Measurements from ENCODE around the gene OLR1.

The OLR1 gene

GRCh38 chr12:10165421-10165820, 6.5 kb downstream of the OLR1 start:
- H3K4me2 ChIP-seq (ENCODE audit: low read length), result no peak overlapping the region
- H3K18ac ChIP-seq (ENCODE audit: low read length), result no peak overlapping the region
- no peak overlapping the region for H4K8ac ChIP-seq (ENCODE audit: low read depth, low read length)
- H3K23ac ChIP-seq (ENCODE audit: low read length), result no peak overlapping the region
- no peaks in the 10 kb centered on the region for H3K27me3 ChIP-seq (ENCODE audit: insufficient read depth, low read length)
- no peaks in the 10 kb centered on the region for H3K9me3 ChIP-seq (ENCODE audit: insufficient read depth, low read depth, low read length)
- no peak overlapping the region for H2BK5ac ChIP-seq (ENCODE audit: low read depth, low read length, poor library complexity)
- no peak overlapping the region for H3K9ac ChIP-seq (ENCODE audit: low read length)
- H3K79me1 ChIP-seq (ENCODE audit: low read length), result peaks cover 2% of the 10 kb centered on the region
- no peak overlapping the region for H3K14ac ChIP-seq (ENCODE audit: low read length)
- peak; percentile 66 to 82 for DNase-seq
- WGBS (ENCODE audit: extremely low coverage, insufficient coverage, insufficient read length), result no CpG with 5 or more reads among the region's 1 CpG
- H2BK12ac ChIP-seq (ENCODE audit: low read length), result no peak overlapping the region
- no peak overlapping the region for H4K12ac ChIP-seq (ENCODE audit: low read depth, low read length)
- H2BK120ac ChIP-seq (ENCODE audit: insufficient read depth, low read length, poor library complexity), result no peak overlapping the region
- no peaks in the 10 kb centered on the region for H3K36me3 ChIP-seq (ENCODE audit: control insufficient read depth in 1 of 2, insufficient read depth in 2 of 2, low read length in 2 of 2)
- no peak overlapping the region for H2AFZ ChIP-seq (ENCODE audit: insufficient read depth, low read length, poor library complexity)
- H3K4me3 ChIP-seq (ENCODE audit: low read depth, low read length), result no peak overlapping the region
- no peaks in the 10 kb centered on the region for H3K79me2 ChIP-seq (ENCODE audit: control insufficient read depth, insufficient read depth, low read length, poor library complexity)
- no peak overlapping the region for H4K91ac ChIP-seq (ENCODE audit: low read depth, low read length)
- no peak overlapping the region for H3K4ac ChIP-seq (ENCODE audit: low read depth, low read length)
- peaks cover 3 to 4% of the 10 kb centered on the region in 2 experiments for H3K4me1 ChIP-seq (ENCODE audit: control insufficient read depth in 1 of 2, insufficient read depth in 2 of 2, low read length in 2 of 2)
- no peak overlapping the region for H3K27ac ChIP-seq (ENCODE audit: low read depth, low read length)
- no peak overlapping the region for H2AK5ac ChIP-seq (ENCODE audit: low read length)

- Histone ChIP-seq H3K4me2 (ENCODE audit: low read length) (no peak overlapping the region), H2AFZ (ENCODE audit: insufficient read depth, low read length, poor library complexity) (no peak overlapping the region), H2BK12ac (ENCODE audit: low read length) (no peak overlapping the region), H3K23ac (ENCODE audit: low read length) (no peak overlapping the region), H3K27me3 (ENCODE audit: insufficient read depth, low read length) (no peaks in the 10 kb centered on the region), H3K4me3 (ENCODE audit: low read depth, low read length) (no peak overlapping the region), H3K4ac (ENCODE audit: low read depth, low read length) (no peak overlapping the region), H3K79me2 (ENCODE audit: control insufficient read depth, insufficient read depth, low read length, poor library complexity) (no peaks in the 10 kb centered on the region), H3K14ac (ENCODE audit: low read length) (no peak overlapping the region), H3K36me3 (ENCODE audit: control insufficient read depth in 1 of 2, insufficient read depth in 2 of 2, low read length in 2 of 2) (no peaks in the 10 kb centered on the region), H3K9me3 (ENCODE audit: insufficient read depth, low read depth, low read length) (no peaks in the 10 kb centered on the region), H2BK120ac (ENCODE audit: insufficient read depth, low read length, poor library complexity) (no peak overlapping the region), H3K18ac (ENCODE audit: low read length) (no peak overlapping the region), H3K9ac (ENCODE audit: low read length) (no peak overlapping the region), H4K12ac (ENCODE audit: low read depth, low read length) (no peak overlapping the region), H4K8ac (ENCODE audit: low read depth, low read length) (no peak overlapping the region), H2AK5ac (ENCODE audit: low read length) (no peak overlapping the region), H3K79me1 (ENCODE audit: low read length) (peaks cover 1% of the 10 kb centered on the region), H4K91ac (ENCODE audit: low read depth, low read length) (no peak overlapping the region), H2BK5ac (ENCODE audit: low read depth, low read length, poor library complexity) (no peak overlapping the region), H3K27ac (ENCODE audit: low read depth, low read length) (no peak overlapping the region), H3K4me1 (ENCODE audit: control insufficient read depth in 1 of 2, insufficient read depth in 2 of 2, low read length in 2 of 2) (peaks cover 3% of the 10 kb centered on the region in 2 experiments)
- no CpG with 5 or more reads among the region's 3 CpGs for WGBS (ENCODE audit: extremely low coverage, insufficient coverage, insufficient read length)
- no peak for DNase-seq
Measured at GRCh38 chr12:10163084-10163483, 8.8 kb downstream of the OLR1 start.

GRCh38 chr12:10160617-10161385, 11.1 kb downstream of the OLR1 start:
- no peak overlapping the region for H3K27ac ChIP-seq (ENCODE audit: low read depth, low read length)
- H2BK12ac ChIP-seq (ENCODE audit: low read length), result no peak overlapping the region
- H3K9me3 ChIP-seq (ENCODE audit: insufficient read depth, low read depth, low read length), result no peaks in the 10 kb centered on the region
- no peak overlapping the region for H2AK5ac ChIP-seq (ENCODE audit: low read length)
- no peak overlapping the region for H4K91ac ChIP-seq (ENCODE audit: low read depth, low read length)
- no peak overlapping the region for H3K23ac ChIP-seq (ENCODE audit: low read length)
- no peak for DNase-seq
- no peak overlapping the region for H2AFZ ChIP-seq (ENCODE audit: insufficient read depth, low read length, poor library complexity)
- H3K4me2 ChIP-seq (ENCODE audit: low read length), result no peak overlapping the region
- H3K4ac ChIP-seq (ENCODE audit: low read depth, low read length), result no peak overlapping the region
- H2BK5ac ChIP-seq (ENCODE audit: low read depth, low read length, poor library complexity), result no peak overlapping the region
- H3K14ac ChIP-seq (ENCODE audit: low read length), result no peak overlapping the region
- H4K8ac ChIP-seq (ENCODE audit: low read depth, low read length), result no peak overlapping the region
- H3K4me1 ChIP-seq (ENCODE audit: control insufficient read depth in 1 of 2, insufficient read depth in 2 of 2, low read length in 2 of 2), result peaks cover 1 to 3% of the 10 kb centered on the region in 2 experiments
- H3K79me1 ChIP-seq (ENCODE audit: low read length), result no peaks in the 10 kb centered on the region
- H3K9ac ChIP-seq (ENCODE audit: low read length), result no peak overlapping the region
- WGBS (ENCODE audit: extremely low coverage, insufficient coverage, insufficient read length), result no CpG with 5 or more reads among the region's 7 CpGs
- H3K79me2 ChIP-seq (ENCODE audit: control insufficient read depth, insufficient read depth, low read length, poor library complexity), result no peaks in the 10 kb centered on the region
- no peak overlapping the region for H4K12ac ChIP-seq (ENCODE audit: low read depth, low read length)
- no peak overlapping the region for H3K18ac ChIP-seq (ENCODE audit: low read length)
- no peaks in the 10 kb centered on the region for H3K36me3 ChIP-seq (ENCODE audit: control insufficient read depth in 1 of 2, insufficient read depth in 2 of 2, low read length in 2 of 2)
- no peaks in the 10 kb centered on the region for H3K27me3 ChIP-seq (ENCODE audit: insufficient read depth, low read length)
- no peak overlapping the region for H2BK120ac ChIP-seq (ENCODE audit: insufficient read depth, low read length, poor library complexity)
- no peak overlapping the region for H3K4me3 ChIP-seq (ENCODE audit: low read depth, low read length)

- H4K8ac ChIP-seq (ENCODE audit: low read depth, low read length), result no peak overlapping the region
- H3K4ac ChIP-seq (ENCODE audit: low read depth, low read length), result no peak overlapping the region
- no peak for DNase-seq
- H3K18ac ChIP-seq (ENCODE audit: low read length), result no peak overlapping the region
- no peaks in the 10 kb centered on the region for H3K4me1 ChIP-seq (ENCODE audit: control insufficient read depth in 1 of 2, insufficient read depth in 2 of 2, low read length in 2 of 2)
- WGBS (ENCODE audit: extremely low coverage, insufficient coverage, insufficient read length), result no CpG with 5 or more reads among the region's 3 CpGs
- no peak overlapping the region for H3K23ac ChIP-seq (ENCODE audit: low read length)
- H3K14ac ChIP-seq (ENCODE audit: low read length), result no peak overlapping the region
- no peaks in the 10 kb centered on the region for H3K79me2 ChIP-seq (ENCODE audit: control insufficient read depth, insufficient read depth, low read length, poor library complexity)
- no peaks in the 10 kb centered on the region for H3K36me3 ChIP-seq (ENCODE audit: control insufficient read depth in 1 of 2, insufficient read depth in 2 of 2, low read length in 2 of 2)
- H3K79me1 ChIP-seq (ENCODE audit: low read length), result no peaks in the 10 kb centered on the region
- no peak overlapping the region for H3K27ac ChIP-seq (ENCODE audit: low read depth, low read length)
- H4K12ac ChIP-seq (ENCODE audit: low read depth, low read length), result no peak overlapping the region
- no peak overlapping the region for H2BK5ac ChIP-seq (ENCODE audit: low read depth, low read length, poor library complexity)
- H3K9me3 ChIP-seq (ENCODE audit: insufficient read depth, low read depth, low read length), result no peaks in the 10 kb centered on the region
- no peak overlapping the region for H2BK120ac ChIP-seq (ENCODE audit: insufficient read depth, low read length, poor library complexity)
- no peak overlapping the region for H3K9ac ChIP-seq (ENCODE audit: low read length)
- no peak overlapping the region for H2BK12ac ChIP-seq (ENCODE audit: low read length)
- no peak overlapping the region for H2AK5ac ChIP-seq (ENCODE audit: low read length)
- H3K4me2 ChIP-seq (ENCODE audit: low read length), result no peak overlapping the region
- H3K27me3 ChIP-seq (ENCODE audit: insufficient read depth, low read length), result no peaks in the 10 kb centered on the region
- H2AFZ ChIP-seq (ENCODE audit: insufficient read depth, low read length, poor library complexity), result no peak overlapping the region
- H4K91ac ChIP-seq (ENCODE audit: low read depth, low read length), result no peak overlapping the region
- no peak overlapping the region for H3K4me3 ChIP-seq (ENCODE audit: low read depth, low read length)
Measured at GRCh38 chr12:10159280-10159679, 12.7 kb downstream of the OLR1 start.
